H9 (cell line): ENCODE measurements around the gene MIPOL1. TPM values are rescaled to one million over a fixed set of nuclear protein-coding genes. Genes with fewer than 3 reads are reported as not detected.
"Not testable (repeated sequence)": the region's sequence is repeated elsewhere in the genome, so short reads cannot be mapped to it uniquely, and the experiment has no call there.

Experiments used
- DNase-seq: peaks from one replicate; pipeline ENCODE4 v3.0.0-alpha.2; 2017
- H2AFZ ChIP-seq: one replicate; pipeline ENCODE4 v1.6.1; 2013; ENCODE audit warnings: mild to moderate bottlenecking, low read length, control low read depth, moderate library complexity
- H2AK5ac ChIP-seq: 2 replicates; pipeline ENCODE4 v1.6.1; 2013; ENCODE audit warnings: low read length, control low read depth, mixed read lengths; ENCODE audit not compliant: insufficient read length
- H2BK120ac ChIP-seq: one replicate; pipeline ENCODE4 v1.6.1; 2013; ENCODE audit warnings: low read depth, mild to moderate bottlenecking, low read length, control low read depth, inconsistent platforms; ENCODE audit not compliant: poor library complexity, severe bottlenecking
- H2BK12ac ChIP-seq: 2 replicates; pipeline ENCODE4 v1.6.1; 2013; ENCODE audit warnings: low read length, control low read depth, mixed read lengths, low read depth; ENCODE audit not compliant: insufficient read length
- H2BK15ac ChIP-seq: 2 replicates; pipeline ENCODE4 v1.6.1; 2013; ENCODE audit warnings: low read depth, low read length, control low read depth
- H2BK20ac ChIP-seq: one replicate; pipeline ENCODE4 v1.6.1; 2013; ENCODE audit warnings: low read depth, mild to moderate bottlenecking, low read length, control low read depth, inconsistent platforms; ENCODE audit not compliant: poor library complexity, severe bottlenecking
- H2BK5ac ChIP-seq: 2 replicates; pipeline ENCODE4 v1.6.1; 2013; ENCODE audit warnings: low read length, control low read depth, mixed read lengths; ENCODE audit not compliant: insufficient read length
- H3K14ac ChIP-seq: 2 replicates; pipeline ENCODE4 v1.6.1; 2013; ENCODE audit warnings: low read length, control low read depth; ENCODE audit not compliant: insufficient read depth
- H3K18ac ChIP-seq: 2 replicates; pipeline ENCODE4 v1.6.1; 2013; ENCODE audit warnings: low read depth, mild to moderate bottlenecking, mixed read lengths, low read length, control low read depth; ENCODE audit not compliant: insufficient read length
- H3K23ac ChIP-seq: 2 replicates; pipeline ENCODE4 v1.6.1; 2013; ENCODE audit warnings: low read length, control low read depth, mixed read lengths, low read depth; ENCODE audit not compliant: insufficient read length
- H3K23me2 ChIP-seq: 2 replicates; pipeline ENCODE4 v1.6.1; 2013; ENCODE audit warnings: low read depth, mild to moderate bottlenecking, mixed read lengths, low read length, control low read depth; ENCODE audit not compliant: insufficient read length, poor library complexity, severe bottlenecking
- H3K27ac ChIP-seq: 2 replicates; pipeline ENCODE4 v1.5.1; 2013; ENCODE audit warnings: low read length, control low read depth, mixed read lengths, low read depth; ENCODE audit not compliant: insufficient read length
- H3K27me3 ChIP-seq: 2 replicates; pipeline ENCODE4 v1.6.1; 2013; ENCODE audit warnings: low read length, control low read depth, inconsistent platforms; ENCODE audit not compliant: insufficient read depth
- H3K4ac ChIP-seq: 2 replicates; pipeline ENCODE4 v1.6.1; 2013; ENCODE audit warnings: low read depth, mild to moderate bottlenecking, control low read depth, inconsistent platforms, low read length, moderate library complexity
- H3K4me1 ChIP-seq: 2 replicates; pipeline ENCODE4 v1.6.1; 2013; ENCODE audit warnings: low read length, control low read depth, inconsistent platforms; ENCODE audit not compliant: insufficient read depth
- H3K4me2 ChIP-seq: 2 replicates; pipeline ENCODE4 v1.6.1; 2013; ENCODE audit warnings: low read length, control low read depth, mixed read lengths; ENCODE audit not compliant: insufficient read length, insufficient read depth
- H3K56ac ChIP-seq: 2 replicates; pipeline ENCODE4 v1.6.1; 2013; ENCODE audit warnings: low read depth, mild to moderate bottlenecking, mixed read lengths, low read length, control low read depth; ENCODE audit not compliant: insufficient read length
- H3K79me1 ChIP-seq: 2 replicates; pipeline ENCODE4 v1.6.1; 2013; ENCODE audit warnings: low read depth, mild to moderate bottlenecking, moderate library complexity, low read length, control low read depth, inconsistent platforms; ENCODE audit not compliant: insufficient read depth, poor library complexity, severe bottlenecking
- H3K79me2 ChIP-seq: 2 replicates; pipeline ENCODE4 v1.6.1; 2013; ENCODE audit warnings: low read length, control low read depth, inconsistent platforms; ENCODE audit not compliant: insufficient read depth
- H3K9ac ChIP-seq: 2 replicates; pipeline ENCODE4 v1.6.1; 2013; ENCODE audit warnings: low read length, control low read depth, mixed read lengths; ENCODE audit not compliant: insufficient read length; ENCODE audit errors: extremely low read depth
- H3K9me3 ChIP-seq: one replicate; pipeline ENCODE4 v1.6.1; 2013; ENCODE audit warnings: low read depth, low read length, inconsistent platforms; ENCODE audit not compliant: control insufficient read depth
- H3T11ph ChIP-seq: one replicate; pipeline ENCODE4 v1.6.1; 2013; ENCODE audit warnings: mild to moderate bottlenecking, low read length, control low read depth, inconsistent platforms
- H4K20me1 ChIP-seq: one replicate; pipeline ENCODE4 v1.6.1; 2013; ENCODE audit not compliant: control insufficient read depth, insufficient read length, insufficient read depth
- H4K5ac ChIP-seq: 2 replicates; pipeline ENCODE4 v1.6.1; 2013; ENCODE audit warnings: low read depth, mild to moderate bottlenecking, mixed read lengths, low read length, control low read depth; ENCODE audit not compliant: insufficient read length
- H4K8ac ChIP-seq: replicated peaks from 2 replicates; pipeline ENCODE4 v1.6.1; 2013; ENCODE audit warnings: low read length, control low read depth, mixed read lengths, low read depth; ENCODE audit not compliant: insufficient read length
- H4K91ac ChIP-seq: 2 replicates; pipeline ENCODE4 v1.6.1; 2013; ENCODE audit warnings: low read depth, mild to moderate bottlenecking, moderate library complexity, mixed read lengths, low read length, control low read depth; ENCODE audit not compliant: insufficient read length
- H3K27ac Mint-ChIP-seq, 3 experiments: 2 replicates in 2 of 3; 3 replicates in 1 of 3; pipeline ENCODE4 v1.8.0; 2020 to 2021; ENCODE audit warnings: mixed read lengths in 3 of 3, mild to moderate bottlenecking in 1 of 3, moderate library complexity in 1 of 3
- H3K27me3 Mint-ChIP-seq: 2 replicates; pipeline ENCODE4 v1.8.0; 2021; ENCODE audit warnings: low read depth, mild to moderate bottlenecking, moderate library complexity, mixed read lengths
- H3K36me3 Mint-ChIP-seq, 3 experiments: 2 replicates in 2 of 3; 3 replicates in 1 of 3; pipeline ENCODE4 v1.8.0; 2020 to 2021; ENCODE audit warnings: low read depth in 3 of 3, mixed read lengths in 3 of 3; ENCODE audit not compliant: insufficient read depth in 1 of 3
- H3K4me1 Mint-ChIP-seq, 2 experiments: 2 replicates each; pipeline ENCODE4 v1.8.0; 2020; ENCODE audit warnings: mixed read lengths in 2 of 2
- H3K4me3 Mint-ChIP-seq, 2 experiments: 2 replicates in 1 of 2; 3 replicates in 1 of 2; pipeline ENCODE4 v1.8.0; 2020 to 2021; ENCODE audit warnings: mild to moderate bottlenecking in 2 of 2, mixed read lengths in 2 of 2, moderate library complexity in 1 of 2
- H3K9me3 Mint-ChIP-seq, 2 experiments: 2 replicates in 1 of 2; 3 replicates in 1 of 2; pipeline ENCODE4 v1.8.0; 2020; ENCODE audit warnings: mild to moderate bottlenecking in 2 of 2, mixed read lengths in 2 of 2, moderate library complexity in 1 of 2
- CTCF ChIP-seq: fragments of 200-600 bp; sonication (generic); conservative IDR thresholded peaks from 3 replicates; pipeline ENCODE4 v1.8.0; 2021; ENCODE audit warnings: antibody characterized with exemption, mild to moderate bottlenecking
- WGBS: extraction: QIAGEN DNeasy Blood & Tissue Kit; methylation state at CpG from one replicate; pipeline ENCODE4 v1.1.7; 2013; ENCODE audit warnings: missing lambda C conversion rate, low lambda C conversion rate, mixed read lengths; ENCODE audit not compliant: insufficient read length; ENCODE audit errors: extremely low coverage; 5-methylcytosine and 5-hydroxymethylcytosine counted together
- total RNA-seq: library from RNA; stranded (reverse); gene quantifications from 2 replicates; pipeline ENCODE4 v1.2.1, GENCODE V29; 2021

MIPOL1 gene
- total RNA-seq, 1 experiment from 2014 or later = 15.6 TPM

GRCh38 chr14:37457334-37457733, 259.6 kb downstream of the MIPOL1 start:
- Mint-ChIP-seq H3K4me3 (no peak overlapping the region), H3K27ac (no peak overlapping the region), H3K27me3 (no peaks in the 10 kb centered on the region; the same call in 1 of the 2 replicates), H3K9me3 (peaks cover 23% of the 10 kb centered on the region in 2 experiments), H3K4me1 (no peaks in the 10 kb centered on the region), H3K36me3 (peaks cover 12 to 15% (median 13%) of the 10 kb centered on the region in 3 experiments)
- Histone ChIP-seq H3K23ac (no peak overlapping the region), H4K5ac (no peak overlapping the region), H2BK20ac (no peak overlapping the region), H3K23me2 (no peaks in the 10 kb centered on the region), H3K18ac (no peak overlapping the region), H2BK12ac (no peak overlapping the region), H2AK5ac (no peak overlapping the region), H3K27ac (no peak overlapping the region), H2BK5ac (no peak overlapping the region), H3K79me2 (no peaks in the 10 kb centered on the region), H3K9me3 (no peaks in the 10 kb centered on the region), H3K9ac (no peak overlapping the region), H2BK15ac (no peak overlapping the region), H4K20me1 (no peaks in the 10 kb centered on the region), H4K8ac (no peak overlapping the region), H2BK120ac (no peak overlapping the region), H3K4ac (no peak overlapping the region), H3K4me2 (no peak overlapping the region), H3K56ac (no peak overlapping the region), H3K27me3 (no peaks in the 10 kb centered on the region), H3T11ph (no peak overlapping the region), H3K79me1 (no peaks in the 10 kb centered on the region), H3K14ac (no peak overlapping the region), H3K4me1 (no peaks in the 10 kb centered on the region), H4K91ac (no peak overlapping the region), H2AFZ (no peak overlapping the region)
- no peak for TF ChIP-seq CTCF
- DNase-seq = no peak

GRCh38 chr14:37462426-37462825, 264.7 kb downstream of the MIPOL1 start:
- not testable (repeated sequence) for H3K4ac ChIP-seq, H2AK5ac ChIP-seq, H3K9ac ChIP-seq, H3K27me3 ChIP-seq, H3K23me2 ChIP-seq, H3K4me1 ChIP-seq, H2BK12ac ChIP-seq, H3K79me2 ChIP-seq, H4K20me1 ChIP-seq, H3K27ac Mint-ChIP-seq, H3K27me3 Mint-ChIP-seq, H3K18ac ChIP-seq, H4K91ac ChIP-seq, H2BK15ac ChIP-seq, DNase-seq, H2BK5ac ChIP-seq, H2BK120ac ChIP-seq, H3K9me3 ChIP-seq, H3K23ac ChIP-seq, H3T11ph ChIP-seq, H4K5ac ChIP-seq, H3K4me2 ChIP-seq, H3K4me1 Mint-ChIP-seq, H3K4me3 Mint-ChIP-seq, H3K56ac ChIP-seq, H3K27ac ChIP-seq, H4K8ac ChIP-seq, H2BK20ac ChIP-seq, H3K14ac ChIP-seq, H3K79me1 ChIP-seq, H2AFZ ChIP-seq
- no CpG with 5 or more reads among the region's 1 CpG for WGBS
- Mint-ChIP-seq H3K36me3 (peaks cover 12 to 26% (median 21%) of the 10 kb centered on the region in 3 experiments), H3K9me3 (peaks cover 28 to 36% of the 10 kb centered on the region in 2 experiments)
